ENCODE measurements around the gene IFNB1.

The IFNB1 gene

DNA sequence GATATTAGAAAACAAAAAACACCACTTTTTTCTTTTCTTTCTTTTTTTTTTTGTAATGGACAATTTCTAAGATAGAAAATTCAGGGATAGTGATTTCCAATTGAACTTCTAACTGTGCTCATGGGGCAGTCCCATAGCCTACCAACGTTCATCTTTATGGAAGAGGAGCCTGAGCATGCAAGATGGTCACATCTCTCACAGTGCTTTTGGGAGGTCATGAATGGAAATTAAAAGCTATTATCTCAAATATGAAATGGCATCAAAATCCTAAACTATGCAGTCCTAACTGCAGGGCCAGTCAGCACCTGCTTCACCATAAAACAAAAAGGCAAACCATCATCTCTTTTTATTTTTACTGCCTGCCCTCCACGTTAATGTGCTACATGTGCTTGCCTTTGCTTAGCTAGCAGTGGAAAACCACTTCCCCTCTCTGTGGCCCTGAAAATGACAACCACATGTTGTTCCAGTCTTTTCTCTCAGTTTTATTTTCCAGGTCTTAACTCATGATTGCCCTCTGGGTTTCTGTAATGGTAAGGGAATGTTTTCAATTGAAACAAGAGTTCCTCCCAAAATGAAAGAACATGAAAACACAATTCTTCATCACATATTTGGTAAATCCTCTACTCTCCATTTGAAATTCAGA lies 16.7 kb downstream of the IFNB1 start:
- peak in 1 of 2 experiments; percentile 8 for DNase-seq

GRCh38 chr9:21056931-21057330 lies 20.8 kb downstream of the IFNB1 start:
- DNase-seq = no peak

DNA sequence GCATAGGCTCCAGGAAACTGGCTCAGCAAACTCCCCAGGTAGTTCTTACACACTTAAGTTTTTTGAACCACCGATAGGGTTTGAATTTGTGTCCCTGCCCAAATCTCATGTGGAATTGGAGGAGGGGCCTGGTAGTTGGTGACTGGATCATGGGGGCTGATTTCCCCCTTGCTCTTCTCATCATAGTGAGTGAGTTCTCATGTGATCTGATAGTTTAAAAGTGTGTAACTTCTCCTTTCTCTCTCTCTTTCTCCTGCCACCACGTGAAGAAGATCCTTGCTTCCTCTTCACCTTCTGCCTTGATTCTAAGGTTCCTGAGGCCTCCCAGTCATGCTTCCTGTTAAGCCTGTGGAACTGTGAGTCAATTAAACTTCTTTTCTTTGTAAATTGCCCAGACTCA lies 23.9 kb downstream of the IFNB1 start:
- DNase-seq = no peak

DNA sequence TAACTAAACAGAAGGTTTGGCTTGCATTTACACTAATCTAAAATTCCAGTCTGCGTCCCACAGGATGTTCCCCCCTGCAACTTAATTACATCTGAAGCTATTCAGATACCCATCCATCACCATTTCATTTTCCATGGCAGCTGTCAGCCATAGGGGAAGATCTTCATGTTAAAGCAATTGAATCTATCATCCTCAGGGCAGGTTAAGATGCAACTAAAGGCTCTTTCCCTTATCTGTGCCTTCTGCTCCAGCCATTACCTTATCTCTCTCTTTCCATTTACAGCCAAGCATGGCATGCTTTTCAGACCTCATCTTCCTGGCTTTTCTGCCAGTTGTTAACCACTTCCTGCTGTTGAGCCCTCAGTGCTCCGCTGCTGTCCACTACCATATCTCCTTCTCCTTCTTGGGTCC lies 30.5 kb downstream of the IFNB1 start:
- no peak for DNase-seq

DNA sequence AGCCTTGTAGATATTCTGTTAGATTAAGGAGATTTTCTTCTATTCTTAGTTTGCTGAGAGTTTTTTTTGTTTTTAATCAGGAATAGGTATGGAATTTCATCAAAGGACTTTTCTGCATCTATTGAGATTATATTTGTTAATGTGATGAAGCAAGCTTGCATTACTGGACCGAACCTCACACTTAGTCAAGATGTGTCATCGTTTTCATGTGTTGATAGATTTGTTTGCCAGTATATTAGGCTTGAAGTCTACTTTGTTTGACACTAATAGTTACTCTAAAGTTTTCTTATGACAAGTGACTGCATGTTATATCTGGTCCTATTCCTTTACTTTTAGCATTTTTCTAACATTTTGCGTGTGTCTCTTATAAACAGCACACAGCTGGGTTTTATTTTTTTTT lies 33.9 kb downstream of the IFNB1 start:
- no peak for DNase-seq

- no peak for DNase-seq
Observed at GRCh38 chr9:21042466-21042865, 35.3 kb downstream of the IFNB1 start.

DNA sequence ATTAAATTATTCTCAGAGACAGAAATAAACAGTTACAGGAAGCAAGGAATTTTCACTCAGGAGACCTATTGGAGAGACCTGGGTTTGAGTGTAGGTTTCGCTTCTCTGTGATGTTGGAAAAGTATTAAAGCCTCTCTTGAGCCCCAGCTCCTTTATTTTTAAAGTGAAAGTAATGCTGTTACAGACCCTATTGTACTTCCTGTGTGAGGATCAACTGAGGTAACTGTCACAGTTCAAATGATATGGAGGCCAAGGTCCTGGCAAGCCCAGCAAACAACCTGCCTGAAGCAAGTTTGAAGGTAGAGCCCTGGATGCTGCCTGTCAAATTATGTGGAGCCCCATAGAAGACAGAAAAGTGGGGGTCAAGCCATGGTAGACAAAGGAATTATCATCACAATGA lies 38.4 kb downstream of the IFNB1 start:
- no peak for DNase-seq

DNA sequence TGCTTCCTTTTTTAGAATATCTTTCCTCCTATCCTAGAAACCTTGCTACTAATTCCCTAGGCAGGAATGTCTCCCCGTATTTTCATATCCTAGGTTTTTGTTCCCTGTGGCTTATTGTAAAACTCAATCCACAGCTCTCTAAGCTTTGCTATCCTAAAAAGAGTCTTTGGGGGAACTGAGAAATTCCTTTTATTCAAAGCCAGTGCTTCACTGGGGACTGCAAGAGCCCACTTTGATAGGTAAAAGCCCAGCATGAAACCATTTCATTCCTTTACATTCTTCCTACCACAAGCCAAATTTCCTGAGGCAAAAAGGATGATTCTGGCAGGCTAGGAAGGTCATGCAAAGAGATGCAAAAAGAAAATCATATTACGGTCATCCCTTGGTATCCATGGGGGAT lies 40.5 kb downstream of the IFNB1 start:
- DNase-seq = no peak

- no peak for DNase-seq
Observed at GRCh38 chr9:21031808-21032183, 45.9 kb downstream of the IFNB1 start.

DNA sequence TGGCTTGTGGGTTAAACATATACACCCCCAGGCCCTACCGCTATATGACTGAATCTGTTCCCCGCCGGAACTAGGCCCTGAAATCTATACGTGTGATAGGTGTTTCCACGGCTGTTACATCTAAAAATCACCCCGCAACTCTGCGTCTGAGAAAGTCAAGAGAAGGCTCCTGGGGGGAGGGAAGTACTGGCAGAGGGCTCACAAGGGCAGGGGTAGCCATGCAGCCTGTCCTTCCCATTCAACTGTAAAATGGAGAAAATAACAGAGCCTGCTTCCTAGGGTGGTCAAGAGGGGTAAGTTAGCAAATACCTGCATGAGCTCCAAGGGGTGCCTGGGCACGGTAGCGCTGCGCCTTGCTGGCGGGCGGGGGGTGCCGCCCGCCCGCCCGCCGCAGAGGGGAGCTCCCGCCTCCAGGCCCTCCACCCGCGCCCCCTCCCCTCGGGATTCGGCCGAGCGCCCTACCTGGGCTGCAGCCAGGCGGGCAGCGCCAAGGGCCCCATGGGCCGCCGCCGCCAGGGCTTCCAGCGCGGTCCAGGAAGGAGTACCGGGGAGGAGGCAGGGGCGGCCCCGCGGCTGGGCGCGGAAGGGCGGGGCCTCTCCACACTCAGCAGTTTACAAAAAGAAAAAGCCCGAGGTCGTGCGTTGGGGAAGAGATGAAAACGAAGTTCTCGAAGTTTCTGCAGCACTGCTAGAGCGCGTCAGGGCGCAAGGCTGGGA lies 46.5 kb downstream of the IFNB1 start, which contains the start of gene HACD4:
HACD4 (minus strand) TSS at position 550 of the 717 bp plus-strand sequence; CDS start at position 500, 50 bp downstream.
- DNase-seq = peak; percentile 54 to 66

DNA sequence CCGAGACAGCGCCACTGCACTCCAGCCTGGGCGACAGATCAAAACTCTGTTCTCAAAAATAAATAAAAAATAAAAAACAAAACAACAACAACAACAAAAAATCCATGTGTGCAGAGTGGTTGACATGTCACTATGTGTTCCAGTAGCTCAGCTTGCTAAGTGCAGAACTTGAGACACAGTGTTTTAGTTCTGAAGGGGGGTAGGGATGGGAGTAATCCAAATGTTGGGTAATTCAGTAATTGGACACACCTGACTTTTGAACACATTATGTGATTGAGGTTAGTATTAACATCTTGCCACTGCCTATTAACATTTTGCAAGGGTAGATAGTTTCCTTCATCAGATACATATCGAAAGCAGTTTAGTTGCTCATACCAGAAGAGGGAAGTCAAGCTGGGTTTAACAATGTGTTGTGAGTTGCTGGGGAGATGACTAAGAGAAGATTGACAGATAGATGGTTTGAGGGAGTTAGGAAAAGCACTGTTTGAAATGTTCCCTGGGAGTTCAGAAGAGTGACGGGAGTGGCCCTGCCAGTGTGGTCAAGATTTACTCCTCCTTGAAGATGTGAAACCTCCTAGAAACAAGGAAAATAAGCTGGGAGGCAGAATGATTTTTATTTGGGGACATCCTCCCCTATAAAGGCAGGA lies 47.2 kb downstream of the IFNB1 start:
- DNase-seq = peak; percentile 11 to 26

- no peak for DNase-seq
Observed at GRCh38 chr9:21029661-21030060, 48.1 kb downstream of the IFNB1 start.

GRCh38 chr9:21028466-21028865 lies 49.3 kb downstream of the IFNB1 start:
- DNase-seq = no peak

DNA sequence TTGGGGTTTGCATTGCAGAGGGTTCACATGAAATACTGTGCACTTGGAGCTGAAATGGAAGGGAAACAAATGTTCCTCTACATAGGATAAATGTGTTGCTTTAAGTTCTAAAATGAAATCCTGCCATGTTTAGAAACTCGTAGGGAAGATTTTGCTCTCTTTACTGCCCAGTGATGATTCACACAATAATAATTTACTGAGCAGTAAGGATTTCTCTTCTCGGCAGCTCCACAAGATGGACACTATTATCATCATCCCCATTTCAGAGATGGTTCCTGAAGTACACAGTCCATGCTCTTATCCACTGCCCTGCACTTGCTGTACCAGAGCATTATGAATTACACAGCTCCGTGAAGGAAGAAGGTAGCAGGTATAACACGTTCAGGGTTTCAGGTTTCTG lies 50.4 kb downstream of the IFNB1 start:
- DNase-seq = no peak
